ENCODE data around the gene CFAP70. TPM values are rescaled to one million over a fixed set of nuclear protein-coding genes. Genes with fewer than 3 reads are reported as not detected.

Gene CFAP70
- polyA plus RNA-seq, 10 donors: 0.60 to 2.6 (median 1.5) TPM

DNA sequence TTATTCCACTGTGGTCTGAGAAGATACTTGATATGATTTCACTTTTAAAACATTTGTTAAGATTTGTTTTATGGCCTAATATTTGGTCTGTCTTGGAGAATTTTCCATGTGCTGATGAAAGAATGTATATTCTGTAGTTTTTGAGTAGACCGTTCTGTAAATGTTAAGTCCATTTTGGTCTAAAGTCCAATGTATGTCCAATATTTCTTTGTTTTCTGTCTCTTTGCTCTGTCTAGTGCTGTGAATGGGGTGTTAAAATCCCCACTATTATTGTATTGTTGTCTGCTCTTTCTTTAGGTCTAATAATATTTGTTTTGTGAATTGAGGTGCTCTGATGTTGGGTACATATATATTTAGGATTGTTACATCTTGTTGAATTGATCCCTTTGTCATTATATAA, 142.9 kb downstream of the CFAP70 start:
- DNase-seq: no peak

DNA sequence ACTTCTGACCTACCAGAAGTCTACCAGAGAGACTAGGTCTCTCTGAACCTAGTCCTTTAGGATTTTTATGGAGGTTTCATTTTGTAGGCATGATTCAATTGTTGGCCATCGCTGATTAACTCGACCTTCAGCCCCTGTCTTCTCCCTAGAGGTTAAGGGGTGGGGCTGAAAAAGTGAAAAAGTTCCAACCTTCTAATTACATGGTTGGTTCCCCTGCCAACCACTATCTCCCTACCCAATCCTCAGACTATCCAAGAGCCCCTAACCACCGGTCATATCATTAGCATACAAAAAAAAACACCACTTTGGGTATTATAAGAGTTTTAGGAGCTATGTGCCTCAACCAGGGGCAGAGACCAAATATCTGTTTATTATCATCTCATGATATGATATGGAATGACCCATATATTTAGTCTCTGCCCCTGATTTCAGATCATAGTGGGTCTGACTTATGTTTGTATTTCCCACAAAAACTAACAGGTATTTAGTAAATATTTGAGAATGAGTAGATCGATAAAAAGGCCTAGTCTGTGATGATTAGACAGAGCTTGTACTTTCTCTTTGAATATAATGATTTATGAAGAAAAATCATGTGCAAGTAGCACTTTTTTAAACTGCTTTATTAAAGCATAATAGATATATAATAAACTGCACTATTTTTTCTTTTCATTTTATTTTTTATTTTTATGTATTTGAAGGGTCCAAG, 147.4 kb downstream of the CFAP70 start:
- no peak for DNase-seq

DNA sequence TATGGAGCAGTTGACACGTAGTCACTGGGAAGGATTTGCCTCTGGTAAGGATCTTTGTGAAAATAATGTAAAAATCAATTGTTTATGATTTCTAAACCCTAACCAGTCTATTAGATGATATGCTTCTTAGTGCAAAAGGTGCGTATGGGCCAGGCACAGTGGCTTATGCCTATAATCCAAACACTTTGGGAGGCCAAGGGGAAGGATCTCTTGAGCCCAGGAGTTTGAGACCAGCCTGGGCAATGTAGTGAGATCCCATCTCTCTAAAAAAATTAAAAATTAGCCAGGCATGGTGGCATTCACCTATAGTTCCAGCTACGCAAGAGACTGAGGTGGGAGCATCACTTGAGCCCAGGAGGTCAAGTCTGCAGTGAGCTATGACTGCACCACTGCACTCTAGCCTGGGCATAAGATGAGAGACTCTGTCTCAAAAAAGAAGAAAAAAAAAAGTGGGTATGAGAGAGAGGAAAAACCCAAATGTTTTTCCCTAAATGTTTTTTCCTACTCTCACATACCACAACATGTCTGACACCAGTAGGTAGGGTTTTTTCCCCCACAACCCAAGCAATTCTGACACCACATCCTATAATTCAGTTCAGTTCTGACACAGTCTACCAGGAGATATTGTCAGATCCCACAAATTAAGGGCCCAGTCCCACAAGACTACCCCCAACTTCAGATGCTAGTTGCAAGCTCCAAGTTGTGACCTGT, 148.1 kb downstream of the CFAP70 start:
- no peak for DNase-seq

DNA sequence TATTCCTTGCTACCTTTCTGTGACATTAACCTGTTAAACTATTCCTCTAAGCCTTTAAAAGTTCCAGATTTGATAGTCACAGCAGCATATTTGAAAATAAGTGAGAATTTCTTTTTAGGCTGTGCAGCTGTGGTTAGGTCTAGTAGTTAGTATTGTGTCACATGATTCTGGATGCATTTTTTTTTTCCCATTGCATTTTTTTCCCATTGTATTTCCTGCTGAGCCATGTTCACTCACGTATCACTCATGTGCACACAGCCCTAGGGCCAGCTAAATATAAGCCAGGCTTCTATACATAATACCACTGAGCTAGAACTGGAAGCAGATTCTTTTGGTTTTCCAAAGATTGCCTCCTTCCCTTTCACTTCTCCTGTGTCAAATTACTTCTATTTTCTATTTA, 149.0 kb downstream of the CFAP70 start:
- no peak for DNase-seq

DNA sequence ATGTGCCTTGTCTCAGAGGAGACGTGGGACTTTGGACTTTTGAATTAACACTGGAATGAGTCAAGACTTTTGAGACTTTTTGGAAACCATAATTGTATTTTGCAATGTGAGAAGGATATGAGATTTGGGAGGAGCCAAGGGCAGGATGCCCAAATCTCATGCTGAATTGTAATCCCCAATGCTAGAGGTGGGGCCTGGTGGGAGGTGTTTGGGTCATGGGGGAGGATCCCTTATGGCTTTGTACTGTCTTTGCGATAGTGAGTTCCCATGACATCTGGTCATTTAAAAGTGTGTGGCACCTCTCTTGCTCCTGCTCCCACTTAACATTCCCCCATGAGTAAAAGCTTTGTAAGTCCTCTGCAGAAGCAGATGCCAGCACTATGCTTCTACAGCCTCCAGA, 150.8 kb downstream of the CFAP70 start:
- DNase-seq: peak in 1 of 3 donors; percentile 34

DNA sequence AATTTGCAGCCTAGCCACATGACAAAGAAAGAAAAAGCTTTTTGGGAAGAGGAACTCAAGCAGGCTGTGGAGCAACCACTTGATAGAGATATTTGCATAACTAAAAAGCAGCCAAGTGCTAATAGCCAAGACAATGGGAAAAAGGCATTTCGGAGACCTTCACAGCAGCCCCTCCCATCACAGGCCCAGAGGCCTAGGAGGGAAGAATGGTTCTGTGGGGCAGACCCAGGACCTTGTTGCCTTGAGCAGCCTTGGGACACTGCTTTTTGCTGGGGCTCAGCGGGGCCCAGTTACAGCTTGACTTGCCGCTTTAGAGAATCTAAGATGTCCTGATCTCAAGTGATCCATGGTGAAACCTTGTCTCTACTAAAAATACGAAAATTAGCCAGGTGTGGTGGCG, 152.3 kb downstream of the CFAP70 start:
- DNase-seq: no peak

DNA sequence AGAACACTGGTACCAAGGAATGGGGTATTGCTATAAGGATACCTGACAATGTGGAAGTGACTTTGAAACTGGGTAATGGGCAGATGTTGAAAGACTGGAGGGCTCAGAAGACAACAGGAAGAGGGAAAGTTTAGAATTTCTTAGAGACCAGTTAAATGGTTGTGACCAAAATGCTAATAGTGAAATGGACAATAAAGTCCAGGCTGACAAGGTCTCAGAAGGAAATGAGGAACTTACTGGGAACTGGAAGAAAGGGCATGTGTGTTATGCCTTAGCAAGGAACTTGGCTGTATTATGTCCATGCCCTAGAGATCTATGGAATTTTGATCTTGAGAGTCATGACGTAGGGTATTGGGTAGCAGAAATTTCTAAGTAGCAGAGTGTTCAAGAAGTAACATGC, 152.8 kb downstream of the CFAP70 start:
- no peak for DNase-seq

DNA sequence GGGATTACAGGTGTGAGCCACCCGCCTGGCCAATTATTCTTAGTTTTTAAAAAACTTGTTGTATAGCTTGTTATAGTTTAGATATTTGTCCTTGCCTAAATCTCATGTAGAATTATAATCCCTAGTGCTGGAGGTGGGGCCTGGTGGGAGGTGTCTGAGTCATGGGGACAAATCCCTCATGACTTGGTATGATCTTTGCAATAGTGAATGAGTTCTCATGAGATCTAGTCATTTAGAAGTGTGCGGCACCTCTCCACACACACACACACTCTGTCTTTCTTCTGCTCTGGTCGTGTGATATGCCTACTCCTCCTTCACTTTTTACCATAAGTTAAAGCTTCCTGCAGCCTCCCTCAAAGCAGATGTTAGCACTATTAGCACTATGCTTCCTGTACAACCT, 153.6 kb downstream of the CFAP70 start:
- DNase-seq: no peak

Other genes with a start within 250 kb of the CFAP70 start
- gene NUDT13, start 248.4 kb downstream of the CFAP70 start, polyA plus RNA-seq (ENCODE audit: insufficient read length in 10 of 10): 1 to 10 TPM; 2.1 to 5.3 (median 2.9) TPM
- 10 to 100 TPM; 19.3 to 28.8 (median 23.8) TPM for gene ECD, start 190.9 kb downstream of the CFAP70 start, polyA plus RNA-seq (ENCODE audit: insufficient read length in 10 of 10)
- gene FAM149B1, start 190.7 kb downstream of the CFAP70 start, polyA plus RNA-seq (ENCODE audit: insufficient read length in 10 of 10): 10 to 100 TPM; 16.4 to 37.2 (median 23.6) TPM
- gene DNAJC9, start 111.6 kb downstream of the CFAP70 start, polyA plus RNA-seq (ENCODE audit: insufficient read length in 10 of 10): 10 to 100 TPM; 17.5 to 27.6 (median 21.0) TPM
- 10 to 100 TPM; 64.2 to 75.7 (median 68.7) TPM for gene MRPS16, start 106.2 kb downstream of the CFAP70 start, polyA plus RNA-seq (ENCODE audit: insufficient read length in 10 of 10)
- 10 to 100 TPM; 53.7 to 62.5 (median 56.6) TPM for gene ANXA7, start 55.2 kb upstream of the CFAP70 start, polyA plus RNA-seq (ENCODE audit: insufficient read length in 10 of 10)
- gene MSS51, start 74.7 kb upstream of the CFAP70 start, polyA plus RNA-seq (ENCODE audit: insufficient read length in 10 of 10): 10 to 100 TPM in 9 of 10 donors, 1 to 10 TPM in 1; 8.7 to 73.2 (median 44.9) TPM
- gene PPP3CB, start 137.2 kb upstream of the CFAP70 start, polyA plus RNA-seq (ENCODE audit: insufficient read length in 10 of 10): 100 to 1,000 TPM in 9 of 10 donors, 10 to 100 TPM in 1; 98.1 to 203 (median 161) TPM
- gene USP54, start 232.5 kb upstream of the CFAP70 start, polyA plus RNA-seq (ENCODE audit: insufficient read length in 10 of 10): 10 to 100 TPM in 9 of 10 donors, 1 to 10 TPM in 1; 9.7 to 28.3 (median 15.8) TPM